HG02884 (cell line): ENCODE data around the gene PPP2R2D.
"Not testable (repeated sequence)": the region's sequence is repeated elsewhere in the genome, so short reads cannot be mapped to it uniquely, and the experiment has no call there.

ENCODE experiments used
- ATAC-seq: cut with Tn5 transposase; IDR thresholded peaks from one replicate; pipeline ENCODE4 v1.9.1; 2021; ENCODE audit warnings: mild to moderate bottlenecking, moderate library complexity; ENCODE audit not compliant: unreplicated experiment

Gene PPP2R2D

GRCh38 chr10:131866673-131867072 lies 34.1 kb upstream of the PPP2R2D start:
- no peak for ATAC-seq

DNA sequence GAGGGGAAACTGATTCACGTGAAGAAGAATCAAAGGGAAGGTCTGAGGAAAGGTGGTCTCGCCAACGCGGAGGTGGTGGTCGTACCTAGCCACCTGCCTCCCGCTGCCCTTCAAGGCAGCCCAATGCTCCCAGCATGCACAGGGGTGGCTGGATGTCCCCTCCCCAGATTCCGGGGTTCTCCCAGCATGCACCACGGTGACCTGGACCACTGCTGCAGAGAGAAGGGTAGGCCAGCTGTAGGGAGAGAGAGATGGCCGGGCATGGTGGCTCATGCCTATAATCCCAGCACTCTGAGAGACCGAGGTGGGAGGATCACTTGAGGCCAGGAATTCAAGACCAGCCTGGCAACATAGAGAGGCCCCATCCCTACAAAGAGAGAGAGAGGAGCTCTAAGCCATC lies 32.4 kb upstream of the PPP2R2D start:
- ATAC-seq, result no peak

- no peak for ATAC-seq
Observed at GRCh38 chr10:131869344-131869743, 31.5 kb upstream of the PPP2R2D start.

DNA sequence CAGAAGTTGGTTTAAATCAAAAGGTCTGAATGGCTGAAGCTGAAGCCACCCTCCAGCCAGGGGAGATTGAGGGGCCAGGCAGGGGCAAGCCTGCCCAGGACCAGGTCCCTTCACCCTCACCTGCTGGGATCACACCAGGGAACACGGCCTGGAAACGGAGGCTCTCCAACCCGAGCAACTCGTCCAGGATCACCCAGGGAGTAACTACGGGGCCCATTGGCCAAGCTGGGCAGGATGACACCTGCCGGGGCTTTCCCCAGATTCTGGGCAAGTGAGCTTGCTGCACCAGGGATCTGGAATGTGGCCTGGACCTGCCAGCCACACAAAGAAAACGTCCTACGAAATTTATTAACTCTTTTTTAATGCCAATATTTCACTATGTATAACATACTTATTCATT lies 30.4 kb upstream of the PPP2R2D start:
- ATAC-seq, result no peak

- no peak for ATAC-seq
Observed at GRCh38 chr10:131870831-131871672, 29.8 kb upstream of the PPP2R2D start.

DNA sequence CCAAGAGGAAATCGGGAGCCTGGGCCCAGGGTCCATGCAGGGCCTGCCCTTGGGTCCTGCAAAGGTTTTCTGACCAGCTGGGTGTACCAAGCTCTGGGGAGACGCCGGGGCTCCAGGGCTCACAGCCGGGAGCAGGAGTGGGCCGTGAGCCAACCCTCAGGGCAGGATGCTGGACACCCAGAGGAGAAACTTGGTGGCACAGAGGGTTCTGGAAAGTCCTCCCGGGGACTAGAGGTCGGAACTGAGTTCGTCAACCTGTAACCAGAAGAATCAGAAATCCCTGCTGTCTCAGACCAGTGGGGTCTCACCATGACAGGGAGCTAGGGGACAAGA lies 29.2 kb upstream of the PPP2R2D start:
- ATAC-seq, result no peak

- ATAC-seq, result no peak
Observed at GRCh38 chr10:131872011-131872826, 28.6 kb upstream of the PPP2R2D start.

- ATAC-seq, result no peak
Observed at GRCh38 chr10:131872827-131873375, 27.9 kb upstream of the PPP2R2D start.

DNA sequence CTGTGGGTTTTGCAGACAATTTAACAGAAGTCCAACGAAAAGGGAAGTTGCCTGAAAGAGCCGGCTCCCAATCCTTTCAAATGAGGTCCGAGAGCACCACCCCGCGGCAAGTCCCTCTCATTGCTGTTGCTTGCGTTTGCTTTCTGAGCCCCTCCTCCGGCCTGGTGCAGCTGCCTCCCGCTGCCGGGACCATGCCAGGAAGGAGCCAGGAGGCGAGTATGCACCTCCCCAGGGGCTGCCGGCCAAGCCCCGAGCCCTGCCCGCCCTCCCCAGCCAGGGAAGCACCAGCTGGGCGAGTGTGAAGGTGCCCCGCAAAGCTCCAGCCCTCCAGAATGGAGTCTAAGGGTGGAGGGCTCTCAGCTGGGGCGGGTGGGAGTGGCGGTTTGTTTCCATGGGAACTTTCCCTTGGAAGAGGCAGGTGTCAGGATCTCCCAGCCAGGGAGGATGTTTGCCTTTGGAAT lies 25.8 kb upstream of the PPP2R2D start:
- peak; percentile 94 for ATAC-seq

DNA sequence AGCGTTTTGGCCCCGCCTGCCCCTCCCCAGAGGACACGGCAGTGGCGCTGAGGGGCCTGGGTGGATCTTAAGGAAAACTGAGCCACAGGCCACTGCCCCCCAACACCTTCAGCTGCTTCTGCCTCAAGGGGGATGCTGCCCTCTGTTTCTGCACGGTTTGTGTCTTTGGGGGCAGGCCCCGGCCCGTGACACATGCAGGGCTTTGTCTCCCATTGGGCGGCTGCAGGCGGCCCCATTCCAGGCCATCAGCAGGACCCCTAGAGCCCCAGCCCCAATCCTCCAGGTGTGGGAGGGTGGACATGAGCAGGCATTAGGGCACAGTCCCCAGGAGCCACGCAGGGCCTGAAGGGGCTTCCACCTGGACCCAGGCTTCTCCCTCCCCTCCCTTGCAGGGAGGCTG lies 25.3 kb upstream of the PPP2R2D start:
- ATAC-seq, result no peak

DNA sequence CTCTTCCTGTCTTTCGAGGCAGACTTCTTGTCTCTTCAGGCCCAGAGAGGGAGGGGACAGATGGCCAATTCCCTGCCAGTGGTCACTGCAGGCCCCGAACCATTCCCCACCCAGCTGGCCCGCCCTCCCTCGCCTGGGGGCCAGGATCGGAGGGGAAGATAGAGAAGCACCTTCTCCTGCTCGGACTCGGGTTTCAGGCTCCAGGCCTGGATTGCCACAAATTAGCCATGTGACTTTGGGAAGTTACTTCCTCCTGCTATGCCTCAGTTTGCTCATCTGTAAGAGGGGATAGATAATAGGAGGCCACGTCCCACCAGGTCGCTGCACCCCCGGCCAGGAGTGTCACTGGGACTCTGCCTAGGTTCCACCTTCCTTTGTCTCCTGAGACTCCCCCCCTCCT lies 24.8 kb upstream of the PPP2R2D start:
- ATAC-seq, result no peak

DNA sequence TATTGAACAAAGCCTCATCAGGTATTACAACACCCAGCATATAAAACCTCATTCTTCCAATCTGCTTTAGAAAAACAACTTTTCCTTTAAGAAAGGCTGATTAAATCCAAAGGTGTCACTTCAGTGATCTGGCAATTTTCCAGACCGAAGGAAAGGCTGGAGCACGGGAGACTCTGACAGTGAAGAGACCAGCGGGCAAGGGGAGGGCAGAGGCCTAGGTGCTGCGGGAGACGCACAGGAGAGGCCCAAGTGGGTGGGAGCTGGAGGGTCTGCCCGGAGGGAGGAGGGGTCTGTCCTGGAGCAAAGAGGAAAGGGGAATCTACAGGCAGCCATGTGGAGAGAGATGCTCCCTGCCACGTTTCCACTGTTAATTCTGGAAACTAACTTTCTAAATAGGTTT lies 24.3 kb upstream of the PPP2R2D start:
- no peak for ATAC-seq

DNA sequence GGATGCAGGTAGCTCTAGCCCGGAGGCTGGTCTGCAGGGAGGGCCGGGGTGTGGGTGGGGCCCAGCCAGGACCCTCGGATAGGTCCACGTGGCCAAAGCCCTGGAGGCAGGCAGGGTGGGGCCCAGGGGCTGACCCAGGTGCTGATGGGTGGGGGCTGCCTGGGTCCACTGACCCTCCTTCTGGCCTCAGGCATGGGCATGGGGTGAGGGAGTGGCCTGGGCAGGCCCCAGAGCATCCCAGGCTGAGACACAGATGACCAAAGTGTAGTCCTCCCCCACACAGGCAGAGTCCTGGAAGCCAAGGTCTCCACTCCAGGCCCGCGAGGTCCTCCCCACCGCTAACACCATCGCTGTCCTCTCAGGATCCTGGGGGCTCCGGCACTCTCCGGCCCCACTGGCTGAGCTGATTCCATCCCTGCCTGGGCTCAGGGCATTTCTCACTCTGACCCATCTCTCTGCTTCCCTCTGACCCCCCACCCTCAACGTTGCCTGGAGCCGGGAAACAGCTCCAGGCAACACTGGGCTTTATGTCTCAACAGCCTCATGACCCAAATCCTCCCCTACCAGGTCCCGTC lies 20.7 kb upstream of the PPP2R2D start:
- no peak for ATAC-seq

- ATAC-seq, result no peak
Observed at GRCh38 chr10:131881104-131881880, 19.5 kb upstream of the PPP2R2D start.

- no peak for ATAC-seq
Observed at GRCh38 chr10:131882151-131882550, 18.7 kb upstream of the PPP2R2D start.

DNA sequence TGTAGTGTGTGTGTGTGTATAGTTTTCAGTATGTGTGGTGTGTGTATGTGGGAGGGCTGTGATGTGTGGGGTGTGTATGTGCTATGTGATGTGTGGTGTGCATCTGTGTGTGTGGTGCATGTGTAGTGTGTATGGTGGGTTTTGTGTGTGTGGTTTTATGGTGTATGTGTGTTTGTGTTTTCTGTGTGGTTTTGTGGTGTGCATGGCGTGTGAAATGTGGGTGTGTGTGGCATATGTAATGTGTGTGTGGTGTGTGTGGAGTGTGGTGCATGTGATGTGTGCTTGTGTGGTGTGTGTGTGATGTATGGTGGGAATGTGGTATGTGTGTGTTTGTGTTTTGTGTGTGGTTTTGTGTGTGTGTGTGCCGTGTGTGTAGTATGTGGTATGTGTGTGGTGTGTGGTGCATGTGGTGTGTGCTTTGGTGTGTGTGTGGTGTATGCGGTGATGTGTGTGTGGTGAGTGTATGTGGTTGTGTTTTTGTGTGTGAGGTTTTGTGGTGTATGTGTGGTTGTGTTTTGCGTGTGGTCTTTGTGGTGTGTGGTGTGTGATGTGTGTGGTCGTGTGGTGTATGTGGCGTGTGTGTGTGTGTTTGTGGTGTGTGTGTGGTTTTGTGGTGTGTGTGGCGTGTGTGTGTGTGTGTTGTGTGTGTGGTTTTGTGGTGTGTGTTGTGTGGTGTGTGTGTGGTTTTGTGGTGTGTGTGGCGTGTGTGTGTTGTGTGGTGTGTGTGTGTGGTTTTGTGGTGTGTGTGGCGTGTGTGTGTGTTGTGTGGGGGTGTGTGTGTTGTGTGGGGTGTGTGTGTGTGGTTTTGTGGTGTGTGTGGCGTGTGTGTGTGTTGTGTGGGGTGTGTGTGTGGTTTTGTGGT lies 18.0 kb upstream of the PPP2R2D start:
- ATAC-seq, result no peak

DNA sequence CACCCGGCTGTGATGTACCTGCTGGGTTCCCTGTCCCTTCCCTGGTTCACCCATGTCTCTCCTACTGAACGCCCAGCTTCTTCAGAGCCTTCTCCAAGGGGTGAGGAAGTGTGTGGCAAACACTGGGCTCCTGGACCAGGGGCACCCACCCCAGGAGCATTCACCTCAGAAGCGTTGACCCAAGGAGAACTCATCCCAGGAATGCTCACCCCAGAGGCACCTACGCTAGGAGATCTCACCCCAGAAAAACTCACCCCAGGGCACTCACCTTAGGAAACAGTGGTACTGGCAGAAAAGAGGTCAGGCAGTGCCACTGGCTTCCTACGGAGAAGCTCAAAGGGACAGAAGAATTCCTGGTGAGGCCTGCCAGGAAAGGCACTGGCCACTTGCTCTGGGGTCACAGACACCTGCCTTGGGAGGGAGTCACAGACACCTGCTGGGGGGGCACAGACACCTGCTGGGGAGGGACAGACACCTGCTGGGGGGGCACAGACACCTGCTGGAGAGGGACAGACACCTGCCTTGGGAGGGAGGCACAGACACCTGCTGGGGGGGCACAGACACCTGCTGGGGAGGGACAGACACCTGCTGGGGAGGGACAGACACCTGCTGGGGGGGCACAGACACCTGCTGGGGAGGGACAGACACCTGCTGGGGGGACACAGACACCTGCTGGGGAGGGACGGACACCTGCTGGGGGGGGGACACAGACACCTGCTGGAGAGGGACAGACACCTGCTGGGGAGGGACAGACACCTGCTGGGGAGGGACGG lies 17.0 kb upstream of the PPP2R2D start:
- not testable (repeated sequence) for ATAC-seq

GRCh38 chr10:131885391-131886165 lies 15.2 kb upstream of the PPP2R2D start:
- ATAC-seq, result peak; percentile 99
